Pancreas (tissue), 10 donors: ENCODE results near the gene LDLRAP1. TPM values are rescaled to one million over a fixed set of nuclear protein-coding genes. Genes with fewer than 3 reads are reported as not detected.
A peak's percentile ranks its signal among the peaks of the same experiment; 100 is the strongest.

Experiments
- ATAC-seq, 4 donors: fragments of 200-7000 bp; cut with Tn5 transposase; one replicate each; pipeline versions ENCODE4 v1.8.0 to v1.9.1; 2020; ENCODE audit warnings: mild to moderate bottlenecking in 4 of 4, moderate library complexity in 4 of 4
- DNase-seq, 6 donors: peaks; one replicate each; pipeline ENCODE4 v3.0.0-alpha.2; 2020
- FAIRE-seq: peaks from 2 replicates; lab custom pipeline; 2012; peaks lifted over from hg19 to GRCh38; lab: Jason Lieb, UNC
- H3K27ac ChIP-seq, 4 donors: fragments of 200-600 bp; sonication (generic); 1 replicate in 3 of 4; 2 replicates in 1 of 4; pipeline versions ENCODE4 v1.5.0 to v1.8.0; 2020
- H3K27me3 ChIP-seq, 4 donors: fragments of 200-600 bp; one replicate each; pipeline ENCODE4 v1.8.0; 2021
- H3K36me3 ChIP-seq, 3 donors: fragments of 200-600 bp; sonication (generic) in 1 of 3; one replicate each; pipeline versions ENCODE4 v1.5.0 to v1.8.0; 2020 to 2021
- H3K4me1 ChIP-seq, 3 donors: fragments of 200-600 bp; one replicate each; pipeline ENCODE4 v1.8.0; 2021
- H3K4me3 ChIP-seq, 4 donors: fragments of 200-600 bp; sonication (generic) in 2 of 4; one replicate each; pipeline versions ENCODE4 v1.5.0 to v1.8.0; 2020 to 2021
- H3K9me3 ChIP-seq, 4 donors: fragments of 200-600 bp; one replicate each; pipeline ENCODE4 v1.8.0; 2021
- CTCF ChIP-seq, 4 donors: fragments of 200-600 bp; sonication (generic) in 3 of 4; IDR thresholded peaks; one replicate each; pipeline versions ENCODE4 v1.5.0 to v1.8.0; 2021; ENCODE audit warnings: antibody characterized with exemption in 4 of 4
- WGBS, 2 donors: extraction: QIAGEN DNeasy Blood & Tissue Kit; methylation state at CpG; one replicate each; pipeline ENCODE4 v1.1.7; 2013; 5-methylcytosine and 5-hydroxymethylcytosine counted together
- intact Hi-C, 3 donors: fragments of 100-400 bp; cut with DNase I; formaldehyde crosslinking; loops; one replicate each; pipeline versions ENCODE4 v1.11.1 to v1.14.2; 2022
- polyA plus RNA-seq, 2 donors: library from polyadenylated mRNA; stranded (reverse); fragments of 200-250 nt; gene quantifications; one replicate each; pipeline ENCODE4 v1.2.3, GENCODE V29; 2013
- total RNA-seq, 6 donors: library from RNA; stranded (reverse); fragmentation: NEBNext Ultra II Directional in 4 of 6; extraction: Animal tissue kit (Norgen Biotek cat#: 25700) in 4 of 6; gene quantifications; one replicate each; pipeline versions ENCODE4 v1.2.1 to v1.2.4, GENCODE V29; 2021 to 2023
- donor health status: healthy with polysubstance abuse.
- donor health status: DM: no; HTN: no; CAD: no; lungs with moderate emphysema.
- donor health status: DM: no; HTN: no; CAD: no.
- donor health status: control.
- donor health status: control.
- donor health status: Bipolar disorder and iron deficiency.
- donor health status: DM: yes; HTN: yes; CAD: no.
- donor health status: DM: no; HTN: no; CAD: no.
- donor health status: DM: no; HTN: no; CAD: no.
- donor health status: DM: yes; HTN: yes; CAD: no.

Gene LDLRAP1
- 10 to 100 TPM; 21.0 to 25.9 (median 23.6) TPM for total RNA-seq
- polyA plus RNA-seq, result 10 to 100 TPM; 27.1 to 71.9 TPM

DNA sequence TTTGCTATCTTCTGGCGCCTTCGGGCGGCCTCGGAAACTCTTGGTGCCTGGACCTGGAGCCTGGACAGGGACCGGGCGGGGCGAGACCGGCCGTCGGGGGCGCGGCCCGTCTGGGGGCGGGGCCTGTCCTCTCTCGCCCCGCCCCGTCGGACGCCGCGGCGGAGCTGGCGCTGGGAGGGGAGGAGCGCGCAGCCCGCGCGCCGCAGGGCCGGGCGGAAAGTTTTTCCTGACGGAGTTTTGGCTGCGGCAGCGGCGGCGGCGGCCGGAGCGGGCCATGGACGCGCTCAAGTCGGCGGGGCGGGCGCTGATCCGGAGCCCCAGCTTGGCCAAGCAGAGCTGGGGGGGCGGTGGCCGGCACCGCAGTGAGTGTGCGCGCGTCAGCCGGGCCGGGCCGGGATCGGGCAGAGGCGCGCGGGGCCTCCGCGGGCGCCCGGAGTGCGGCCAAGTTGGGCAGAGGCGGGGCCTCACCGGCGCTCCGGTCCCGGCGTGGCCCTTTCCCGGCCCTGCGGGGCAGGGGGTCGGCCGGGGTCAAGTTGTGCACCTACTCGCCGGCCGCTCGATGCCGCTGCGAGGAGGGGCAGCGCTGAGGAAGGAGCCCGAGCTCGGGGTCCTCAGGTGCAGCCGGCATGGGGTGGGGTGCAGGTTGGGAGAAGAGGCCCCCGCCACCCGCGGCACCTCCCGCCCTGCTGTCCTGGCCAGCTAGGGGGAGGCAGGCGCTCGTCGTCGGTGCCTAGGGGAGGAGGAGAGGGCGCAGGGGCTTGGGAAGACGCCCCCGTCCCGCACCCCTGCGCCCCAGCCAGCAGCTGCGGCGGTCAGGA is at the start of gene LDLRAP1:
Gene LDLRAP1, plus strand, starts transcription at position 182 of the 818 bp plus-strand sequence. Its CDS starts 93 bp downstream, at position 275.
- intact Hi-C loops, result no loop called here
- 0 to 1% methylated on average over 74 to 99 of the region's 99 CpGs for WGBS, 2 donors
- DNase-seq (peak; percentile 69 to 94 (median 86)), ATAC-seq (peak; percentile 82 to 90 (median 88)), FAIRE-seq (no peak)
- peak within 1 kb of the TSS; percentile 78 to 91 (median 83) for H3K27ac ChIP-seq
- H3K4me3 ChIP-seq, result peak within 1 kb of the TSS; percentile 87 to 98 (median 96)
- no peaks in the 10 kb centered on the region for H3K36me3 ChIP-seq
- no peak for TF ChIP-seq CTCF (IDR thresholded peaks at IDR 0.05)
- peaks cover 11 to 33% (median 19%) of the 10 kb centered on the region in 3 donors for H3K4me1 ChIP-seq
- H3K27me3 ChIP-seq, result no peaks in the 10 kb centered on the region
- no peaks in the 10 kb centered on the region for H3K9me3 ChIP-seq

GRCh38 chr1:25494952-25495351 is 48.5 kb upstream of the LDLRAP1 start:
- no peak overlapping the region for H3K4me3 ChIP-seq
- no peaks in the 10 kb centered on the region for H3K4me1 ChIP-seq
- no peaks in the 10 kb centered on the region for H3K9me3 ChIP-seq
- no peak for TF ChIP-seq CTCF (IDR thresholded peaks at IDR 0.05)
- FAIRE-seq, result no peak
- H3K27ac ChIP-seq, result no peak overlapping the region
- WGBS, 2 donors, result 53 to 78% methylated on average over 3 of the region's 3 CpGs
- ATAC-seq, result peak in 1 of 4 donors; percentile 37
- peaks cover 5 to 47% (median 12%) of the 10 kb centered on the region in 3 donors for H3K36me3 ChIP-seq
- DNase-seq, result peak in 1 of 6 donors; percentile 3
- intact Hi-C loops, result no loop called here
- no peaks in the 10 kb centered on the region for H3K27me3 ChIP-seq

DNA sequence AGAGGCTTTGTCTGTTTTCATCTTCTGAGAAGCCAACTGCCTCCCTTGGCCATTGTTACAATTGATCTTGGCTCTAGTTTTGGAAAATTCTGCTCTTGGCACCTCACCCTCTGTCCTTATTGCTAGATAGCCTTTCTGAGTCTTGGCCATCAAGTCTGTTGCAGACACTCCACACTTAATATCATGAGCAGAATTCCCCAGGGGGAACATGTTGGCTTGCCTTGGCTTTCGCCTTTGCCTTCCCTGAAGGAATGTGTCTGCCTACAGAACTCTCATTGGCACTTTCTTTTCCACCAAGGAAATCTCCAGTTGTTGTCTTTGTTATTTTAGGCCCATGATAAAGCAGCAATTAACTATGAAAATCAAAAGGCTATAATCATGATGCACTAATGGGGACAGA is 42.7 kb upstream of the LDLRAP1 start:
- ATAC-seq (no peak), FAIRE-seq (no peak), DNase-seq (peak in 1 of 6 donors; percentile 2)
- peaks cover 0 to 18% (median 0%) of the 10 kb centered on the region in 3 donors for H3K36me3 ChIP-seq
- H3K9me3 ChIP-seq, result no peaks in the 10 kb centered on the region
- 49 to 52% methylated on average over 1 of the region's 1 CpG for WGBS, 2 donors
- H3K27me3 ChIP-seq, result no peaks in the 10 kb centered on the region
- intact Hi-C loops, result no loop called here
- H3K27ac ChIP-seq, result no peak overlapping the region
- H3K4me1 ChIP-seq, result no peaks in the 10 kb centered on the region
- TF ChIP-seq CTCF (IDR thresholded peaks at IDR 0.05), result no peak
- H3K4me3 ChIP-seq, result no peak overlapping the region

GRCh38 chr1:25501235-25502058 is 42.0 kb upstream of the LDLRAP1 start:
- Histone ChIP-seq H3K27me3 (no peaks in the 10 kb centered on the region), H3K4me1 (no peaks in the 10 kb centered on the region), H3K9me3 (no peaks in the 10 kb centered on the region), H3K4me3 (no peak overlapping the region), H3K27ac (no peak overlapping the region), H3K36me3 (peaks cover 0 to 18% (median 0%) of the 10 kb centered on the region in 3 donors)
- 67 to 71% methylated on average over 7 of the region's 7 CpGs for WGBS, 2 donors
- no peak for ATAC-seq
- no peak for FAIRE-seq
- peak in 1 of 6 donors; percentile 17 for DNase-seq
- TF ChIP-seq CTCF (IDR thresholded peaks at IDR 0.05), result no peak
- intact Hi-C loops, result no loop called here
